ENCODE data around the gene ILDR1.

The ILDR1 gene

DNA sequence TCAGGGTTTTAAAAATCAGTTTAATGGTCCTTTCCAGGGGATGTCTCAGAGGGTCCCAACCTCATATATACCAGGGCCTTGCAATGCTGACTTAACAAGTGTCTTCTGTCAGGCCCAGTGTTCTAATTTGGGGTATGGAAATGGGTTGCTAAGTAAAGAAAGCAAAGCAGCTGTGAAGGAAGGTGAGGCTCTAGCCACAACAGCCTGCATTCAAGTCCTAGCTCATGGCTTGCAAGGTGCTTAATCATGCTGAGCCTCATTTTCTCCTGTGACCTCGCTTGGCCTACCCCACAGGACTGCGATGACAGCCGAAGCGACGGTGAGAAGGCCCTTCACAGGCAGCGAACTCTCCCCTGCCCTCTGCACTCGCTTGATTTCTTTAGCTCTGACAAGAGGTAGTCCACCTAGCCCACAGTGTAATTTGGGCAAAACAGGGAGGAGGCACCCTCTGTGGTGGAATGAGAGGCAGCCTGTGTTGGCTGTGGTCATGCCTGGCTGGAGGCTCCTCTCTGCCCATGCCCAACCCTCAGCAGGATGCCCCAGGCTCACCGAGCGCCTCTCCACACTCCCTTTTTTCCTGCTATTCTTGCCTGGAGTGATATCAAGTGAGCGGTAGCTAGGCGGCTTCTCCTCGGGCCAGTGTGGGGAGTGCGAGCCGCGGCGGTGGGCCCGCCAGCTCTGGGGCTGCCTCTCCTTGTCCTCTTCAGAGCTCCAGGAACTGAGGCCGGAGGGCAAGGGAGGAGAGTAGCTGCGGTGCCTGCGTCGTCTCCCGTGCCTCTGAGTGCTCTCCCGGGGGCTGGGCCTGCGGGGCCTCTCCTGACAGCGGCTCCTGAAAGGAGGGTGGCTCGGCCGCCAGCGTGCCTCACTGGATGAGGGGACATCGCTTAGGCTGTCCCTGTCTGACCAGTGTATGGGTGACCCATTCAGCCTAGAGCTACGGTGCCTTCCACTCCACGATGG lies 29.2 kb downstream of the ILDR1 start:
- DNase-seq: no peak

DNA sequence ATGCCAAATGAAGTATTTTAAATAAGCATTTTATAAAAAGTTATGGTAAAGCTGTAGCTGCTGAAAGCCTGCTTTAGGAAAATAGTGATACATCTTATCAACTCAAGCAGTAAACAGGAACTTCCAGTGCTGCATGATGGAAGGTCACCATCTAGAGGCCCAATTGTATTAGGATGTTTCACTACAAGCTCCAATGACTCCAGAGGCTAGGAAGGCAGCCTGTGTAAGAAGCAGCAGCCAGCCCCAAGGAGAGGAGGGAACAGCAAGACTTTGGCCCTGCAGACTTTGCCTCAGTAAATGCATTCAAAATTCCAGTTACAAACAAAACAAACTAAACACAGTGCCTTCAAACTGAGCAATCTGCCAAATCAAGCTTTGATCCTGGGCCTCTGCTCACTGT lies 32.1 kb downstream of the ILDR1 start:
- DNase-seq: peak; percentile 54

DNA sequence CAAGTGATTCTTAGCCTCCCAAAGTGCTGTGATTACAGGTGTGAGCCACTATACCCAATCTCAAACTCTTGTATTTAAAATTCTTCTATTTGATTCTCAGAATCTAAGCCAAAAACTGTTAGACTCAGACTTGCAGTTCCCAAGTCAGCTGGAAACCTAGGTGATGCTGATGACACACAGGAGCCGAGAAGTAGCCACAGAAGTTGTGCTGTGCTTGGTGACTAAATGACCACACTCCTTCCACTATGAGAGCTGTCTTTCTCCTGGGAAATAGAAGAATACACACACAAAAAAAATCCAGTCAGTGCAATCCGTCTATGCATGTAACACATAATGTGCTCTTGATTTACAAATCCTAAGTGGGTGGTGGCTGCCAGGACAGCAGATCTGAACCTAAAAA lies 33.9 kb downstream of the ILDR1 start:
- peak; percentile 26 for DNase-seq

DNA sequence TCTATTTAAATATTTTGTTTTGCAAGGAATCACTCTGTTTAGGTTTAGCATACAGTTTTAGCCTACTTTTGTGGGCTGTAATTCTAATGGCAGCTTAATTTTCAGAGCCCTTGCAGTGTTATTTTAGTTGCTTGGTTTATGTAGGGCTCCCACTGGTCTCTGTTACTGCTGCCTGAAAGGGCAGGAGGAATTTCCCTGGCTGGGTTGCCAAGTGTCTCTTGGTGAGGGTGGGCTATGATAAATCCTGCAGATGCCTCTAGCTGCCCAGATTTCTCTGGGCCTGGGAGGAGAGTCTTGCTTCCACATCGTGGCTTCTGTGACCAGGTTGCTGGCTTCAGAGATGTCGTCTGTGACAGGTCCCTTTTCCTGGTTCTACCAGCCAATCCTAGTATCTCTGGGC lies 36.2 kb downstream of the ILDR1 start:
- no peak for DNase-seq

GRCh38 chr3:121981473-121981872 lies 40.6 kb downstream of the ILDR1 start:
- DNase-seq: no peak

GRCh38 chr3:121980450-121980796 lies 41.6 kb downstream of the ILDR1 start:
- DNase-seq: no peak

GRCh38 chr3:121979734-121980449 lies 42.2 kb downstream of the ILDR1 start:
- DNase-seq: peak; percentile 38

- no peak for DNase-seq
These were observed 42.8 kb downstream of the ILDR1 start for GRCh38 chr3:121979246-121979645.

GRCh38 chr3:121976727-121977126 lies 45.3 kb downstream of the ILDR1 start:
- no peak for DNase-seq

DNA sequence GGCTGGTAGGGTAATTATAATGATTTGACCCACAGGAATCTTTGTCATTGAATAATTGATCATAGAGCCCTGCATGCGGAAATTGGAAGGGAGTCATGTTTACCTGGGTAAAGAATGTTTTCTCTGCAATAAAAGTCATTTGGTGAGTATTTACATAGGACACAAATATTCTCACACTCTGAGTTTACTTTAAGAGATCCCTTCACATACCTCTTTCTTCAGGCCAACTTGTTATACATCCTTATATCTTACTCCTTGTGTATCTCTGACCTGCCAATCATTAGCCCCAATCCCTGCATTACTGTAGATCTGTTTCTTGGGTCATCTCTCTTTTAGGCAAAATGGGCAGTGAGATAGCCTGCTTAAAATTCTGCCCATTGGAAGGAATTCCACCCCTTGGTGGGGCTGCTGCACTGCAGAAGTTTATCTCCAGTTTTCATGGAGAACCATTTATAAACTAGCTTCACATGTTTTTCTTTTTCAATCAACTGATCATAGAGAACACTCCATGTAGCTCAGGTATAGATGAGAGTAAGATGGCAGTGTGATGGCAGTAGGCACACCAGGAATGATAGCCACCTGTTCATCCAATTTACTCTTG lies 46.2 kb downstream of the ILDR1 start:
- DNase-seq: peak; percentile 23

- no peak for DNase-seq
These were observed 47.4 kb downstream of the ILDR1 start for GRCh38 chr3:121974601-121975111.

DNA sequence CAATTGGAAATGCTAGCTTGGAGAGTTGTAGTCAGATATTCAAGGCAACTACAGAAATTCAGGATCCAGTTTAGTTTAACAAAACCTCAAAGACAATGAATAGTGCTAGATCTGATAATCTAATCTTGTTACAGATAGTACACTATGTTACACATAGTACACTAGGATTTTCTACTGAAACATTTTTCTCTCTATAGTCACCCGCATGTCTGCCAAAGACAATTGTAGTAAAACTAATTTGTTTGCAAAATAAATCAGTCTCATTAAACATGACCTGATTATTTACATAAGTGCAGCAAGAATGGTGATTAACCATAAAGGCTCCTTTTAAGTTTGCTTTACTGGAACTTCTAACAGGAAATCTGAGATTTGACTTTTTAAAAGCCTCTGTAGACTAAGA lies 52.0 kb downstream of the ILDR1 start:
- no peak for DNase-seq

GRCh38 chr3:121969631-121970030 lies 52.4 kb downstream of the ILDR1 start:
- no peak for DNase-seq

DNA sequence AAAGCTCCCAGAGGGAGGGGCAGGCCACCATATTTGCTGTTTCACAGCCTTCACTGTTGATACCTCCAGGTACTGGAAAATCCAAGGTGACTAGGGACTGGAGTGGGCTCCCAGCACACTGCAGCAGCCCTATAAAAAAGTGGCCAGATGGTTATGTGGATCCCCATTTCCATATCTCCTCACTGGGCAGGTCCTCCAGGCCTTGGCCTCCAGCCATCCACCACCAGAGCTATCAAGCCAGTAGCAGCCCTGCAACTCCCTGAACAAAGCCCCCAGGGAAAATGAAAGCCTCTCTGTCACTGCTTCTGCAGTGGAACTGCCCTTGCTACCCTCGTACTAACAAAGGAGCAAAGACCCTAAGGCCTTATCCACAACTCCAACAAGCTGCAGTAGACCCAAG lies 58.4 kb downstream of the ILDR1 start:
- no peak for DNase-seq

GRCh38 chr3:121962443-121962842 lies 59.6 kb downstream of the ILDR1 start:
- no peak for DNase-seq

DNA sequence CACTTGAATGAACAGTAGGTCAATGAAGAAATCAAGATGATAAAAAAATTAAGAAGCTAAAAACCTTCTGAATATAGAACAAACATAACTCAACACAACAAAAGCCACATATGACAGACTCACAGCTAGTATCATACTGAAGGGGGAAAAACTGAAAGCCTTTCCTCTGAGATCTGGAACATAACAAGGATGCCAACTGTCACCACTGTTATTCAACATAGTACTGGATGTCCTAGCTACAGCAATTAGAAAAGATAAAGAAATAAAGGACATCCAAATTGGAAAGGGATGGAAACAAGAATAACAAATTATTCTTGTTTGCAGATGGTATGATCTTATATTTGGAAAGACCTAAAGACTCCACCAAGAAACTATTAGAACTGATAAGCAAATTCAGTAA lies 60.8 kb downstream of the ILDR1 start:
- no peak for DNase-seq

DNA sequence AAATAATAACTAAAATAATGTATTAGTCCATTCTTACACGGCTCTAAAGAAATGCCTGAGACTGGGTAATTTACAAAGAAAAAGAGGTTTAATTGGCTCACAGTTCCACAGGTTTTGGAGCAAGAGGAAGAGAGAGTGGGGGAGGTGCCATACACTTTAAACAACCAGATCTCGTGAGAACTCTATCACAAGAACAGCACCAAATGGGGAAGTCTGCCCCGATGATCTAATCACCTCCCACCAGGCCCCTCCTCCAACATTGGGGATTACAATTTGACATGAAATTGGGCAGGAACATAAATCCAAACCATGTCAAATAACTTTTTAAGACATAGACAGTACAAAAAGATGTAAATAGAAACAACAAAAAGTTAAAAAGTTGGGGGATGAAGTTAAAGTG lies 63.2 kb downstream of the ILDR1 start:
- DNase-seq: peak; percentile 72

DNA sequence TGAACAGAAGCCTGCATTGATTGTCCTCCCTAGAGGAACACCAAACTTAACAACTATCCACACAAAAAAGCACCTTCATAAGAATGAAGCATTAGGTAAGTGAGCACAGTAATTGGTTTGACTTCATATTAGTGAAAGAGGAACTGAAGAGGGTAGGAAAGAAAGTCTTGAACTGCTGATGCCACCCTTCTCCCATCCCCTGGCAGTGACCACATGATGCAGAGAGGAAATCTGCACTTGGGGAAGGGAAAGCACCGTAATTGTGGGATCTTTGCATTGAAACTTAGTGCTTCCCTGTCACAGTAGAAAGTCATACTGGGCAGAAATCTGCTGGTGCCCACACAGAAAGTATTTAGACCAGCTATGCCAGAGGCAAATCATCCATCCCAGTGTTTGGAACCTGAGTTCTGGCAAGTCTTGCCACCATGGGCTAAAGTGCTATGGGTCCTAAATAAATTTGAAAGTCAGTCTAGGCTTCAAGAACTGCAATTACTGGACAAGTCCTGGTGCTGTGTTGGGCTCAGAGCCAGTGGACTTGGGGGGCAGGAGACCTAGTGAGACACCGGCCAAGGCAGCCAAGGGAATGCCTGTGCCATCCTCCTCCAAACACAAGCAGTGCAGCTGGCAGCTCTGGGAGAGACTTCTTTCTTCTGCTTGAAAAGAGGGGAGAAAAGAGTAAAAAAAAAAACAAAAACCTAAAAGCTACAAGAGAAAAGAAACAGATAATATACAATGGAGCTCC lies 64.2 kb downstream of the ILDR1 start:
- DNase-seq: peak; percentile 94

- no peak for DNase-seq
These were observed 65.7 kb downstream of the ILDR1 start for GRCh38 chr3:121956363-121956762.

DNA sequence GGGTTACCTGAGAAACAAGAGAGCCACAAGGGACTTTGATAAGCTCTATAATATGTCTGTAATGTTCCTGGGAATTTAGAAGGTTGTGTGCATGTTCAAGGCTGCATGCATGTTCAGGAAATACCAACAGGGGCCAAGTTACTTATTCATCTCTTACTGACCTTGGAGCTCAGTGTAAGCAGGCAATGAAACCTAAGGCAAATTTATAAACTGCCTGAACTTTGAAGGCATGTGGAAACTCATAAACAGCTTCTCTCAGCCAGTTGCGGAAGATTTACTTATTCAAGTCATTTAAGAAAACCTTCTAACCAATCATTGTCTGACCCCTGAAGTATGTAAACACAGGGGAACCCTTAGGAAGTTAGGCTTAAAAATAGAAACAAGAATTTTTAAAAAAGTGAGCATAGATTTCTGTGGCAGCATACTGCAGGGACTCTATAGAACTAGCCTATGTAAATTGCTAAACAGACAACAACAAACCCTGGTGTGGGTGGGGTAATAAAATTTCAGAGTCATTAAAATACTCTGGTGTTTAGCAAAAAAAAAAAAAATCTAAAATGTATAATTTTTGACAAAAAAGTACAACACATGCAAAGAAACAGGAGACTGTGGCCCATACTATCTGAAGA lies 70.6 kb downstream of the ILDR1 start:
- DNase-seq: no peak

- DNase-seq: no peak
These were observed 73.4 kb downstream of the ILDR1 start for GRCh38 chr3:121948641-121949040.

GRCh38 chr3:121943431-121943830 lies 78.6 kb downstream of the ILDR1 start:
- DNase-seq: no peak

All from suppressor macrophage treated with lipopolysaccharide for 4 hours (primary cell).